Medulla oblongata (tissue), 1 donor: ENCODE results near the gene WDCP.

Source experiments
- DNase-seq: peaks from one replicate; pipeline ENCODE4 v3.0.0-alpha.2; 2015; ENCODE audit errors: extremely low spot score

Gene WDCP

DNA sequence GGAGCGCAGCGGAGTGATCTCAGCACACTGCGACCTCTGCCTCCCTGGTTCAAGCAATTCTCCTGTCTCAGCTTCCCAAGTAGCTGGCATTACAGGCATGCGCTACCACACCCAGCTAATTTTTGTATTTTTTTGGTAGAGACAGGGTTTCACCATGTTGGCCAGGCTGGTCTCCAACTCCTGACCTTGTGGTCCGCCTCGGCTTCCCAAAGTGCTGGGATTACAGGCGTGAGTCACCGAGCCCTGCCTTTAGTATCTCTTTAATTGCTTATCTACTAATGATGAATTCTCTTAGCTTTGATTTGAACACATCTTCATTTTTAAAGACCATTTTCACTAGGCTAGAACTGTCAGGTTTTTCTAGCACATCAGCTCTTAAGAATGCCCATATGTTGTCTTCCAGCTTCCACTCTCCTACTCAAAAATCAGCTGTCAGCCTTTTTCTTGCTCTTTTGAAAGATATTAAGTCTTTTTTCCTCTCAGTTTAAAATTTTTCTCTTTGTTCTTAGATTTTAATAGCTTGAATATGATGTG is 53.4 kb downstream of the WDCP start:
- no peak for DNase-seq

DNA sequence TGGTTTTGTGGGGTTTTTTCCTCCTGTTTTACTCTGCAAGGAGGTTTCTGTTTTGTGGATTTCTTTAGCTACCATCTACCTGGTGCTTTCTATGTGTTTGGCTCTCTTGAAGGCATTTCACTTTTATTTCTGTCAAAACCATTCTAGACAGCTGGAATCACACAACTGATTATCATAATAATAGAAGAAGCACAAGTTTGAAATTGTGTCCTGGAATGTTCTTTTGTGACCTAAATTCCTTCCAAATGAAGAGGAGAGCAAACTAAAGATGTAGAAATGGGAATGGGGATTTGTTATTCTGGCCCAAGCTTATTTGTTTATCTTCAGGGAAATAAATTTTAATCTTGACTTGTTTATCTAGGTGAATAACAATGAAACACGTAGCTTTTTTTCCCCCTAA is 54.3 kb downstream of the WDCP start:
- no peak for DNase-seq

DNA sequence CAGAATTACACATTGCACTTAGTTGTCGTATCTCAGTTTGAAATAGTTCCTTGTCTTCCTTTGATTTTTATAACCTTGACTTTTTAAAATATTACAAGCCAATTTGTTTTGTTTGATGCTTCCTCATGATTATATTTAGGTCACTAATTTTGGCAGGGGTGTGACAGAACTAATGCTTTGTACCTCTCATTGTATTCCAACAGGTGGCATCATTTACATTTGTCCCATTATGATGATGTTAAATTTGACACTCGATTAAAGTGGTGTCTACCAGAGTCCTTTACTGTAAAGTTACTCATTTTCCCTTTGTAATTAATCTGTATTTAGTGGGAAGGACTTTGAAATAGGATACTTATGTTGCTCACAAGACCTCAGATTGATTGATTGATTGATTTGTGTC is 58.8 kb downstream of the WDCP start:
- no peak for DNase-seq
